Measurements from ENCODE around the gene DNPH1.

Gene DNPH1

GRCh38 chr6:43199912-43200311 is 29.4 kb downstream of the DNPH1 start:
- no peak overlapping the region for H3K4me3 ChIP-seq (ENCODE audit: low read depth, low read length)
- no peak for DNase-seq (ENCODE audit: low read depth, low spot score)
- no peak for TF ChIP-seq CTCF (IDR thresholded peaks at IDR 0.05; ENCODE audit: low read depth, low read length)
- in situ Hi-C loops (cut with HindIII; ENCODE audit: low sequenced_read_pairs): no loop called here

GRCh38 chr6:43196337-43196736 is 32.9 kb downstream of the DNPH1 start:
- no peak for DNase-seq (ENCODE audit: low read depth, low spot score)
- TF ChIP-seq CTCF (IDR thresholded peaks at IDR 0.05; ENCODE audit: low read depth, low read length): no peak
- no peak overlapping the region for H3K4me3 ChIP-seq (ENCODE audit: low read depth, low read length)
- in situ Hi-C loops (cut with HindIII; ENCODE audit: low sequenced_read_pairs): no loop called here

GRCh38 chr6:43193929-43194328 is 35.4 kb downstream of the DNPH1 start:
- H3K4me3 ChIP-seq (ENCODE audit: low read depth, low read length): no peak overlapping the region
- no peak for DNase-seq (ENCODE audit: low read depth, low spot score)
- no peak for TF ChIP-seq CTCF (IDR thresholded peaks at IDR 0.05; ENCODE audit: low read depth, low read length)
- in situ Hi-C loops (cut with HindIII; ENCODE audit: low sequenced_read_pairs): no loop called here

GRCh38 chr6:43192911-43193310 is 36.4 kb downstream of the DNPH1 start:
- no peak for TF ChIP-seq CTCF (IDR thresholded peaks at IDR 0.05; ENCODE audit: low read depth, low read length)
- DNase-seq (ENCODE audit: low read depth, low spot score): no peak
- in situ Hi-C loops (cut with HindIII; ENCODE audit: low sequenced_read_pairs): no loop called here

GRCh38 chr6:43189776-43190304 is 39.4 kb downstream of the DNPH1 start:
- no peak for DNase-seq (ENCODE audit: low read depth, low spot score)
- no peak for TF ChIP-seq CTCF (IDR thresholded peaks at IDR 0.05; ENCODE audit: low read depth, low read length)
- in situ Hi-C loops (cut with HindIII; ENCODE audit: low sequenced_read_pairs): no loop called here
- no peak overlapping the region for H3K4me3 ChIP-seq (ENCODE audit: low read depth, low read length)

More at GRCh38 chr6:43192911-43193310, 36.4 kb downstream of the DNPH1 start:
- no peak overlapping the region for H3K4me3 ChIP-seq (ENCODE audit: low read depth, low read length)

- in situ Hi-C loops (cut with HindIII; ENCODE audit: low sequenced_read_pairs): no loop called here
- DNase-seq (ENCODE audit: low read depth, low spot score): no peak
- no peak overlapping the region for H3K4me3 ChIP-seq (ENCODE audit: low read depth, low read length)
- no peak for TF ChIP-seq CTCF (IDR thresholded peaks at IDR 0.05; ENCODE audit: low read depth, low read length)
Measured at GRCh38 chr6:43188426-43188825, 40.9 kb downstream of the DNPH1 start.

GRCh38 chr6:43187821-43188220 is 41.5 kb downstream of the DNPH1 start:
- in situ Hi-C loops (cut with HindIII; ENCODE audit: low sequenced_read_pairs): no loop called here
- H3K4me3 ChIP-seq (ENCODE audit: low read depth, low read length): no peak overlapping the region
- DNase-seq (ENCODE audit: low read depth, low spot score): no peak
- no peak for TF ChIP-seq CTCF (IDR thresholded peaks at IDR 0.05; ENCODE audit: low read depth, low read length)

Measured in astrocyte of the spinal cord (primary cell).